ENCODE measurements around the gene RELN.

RELN gene

DNA sequence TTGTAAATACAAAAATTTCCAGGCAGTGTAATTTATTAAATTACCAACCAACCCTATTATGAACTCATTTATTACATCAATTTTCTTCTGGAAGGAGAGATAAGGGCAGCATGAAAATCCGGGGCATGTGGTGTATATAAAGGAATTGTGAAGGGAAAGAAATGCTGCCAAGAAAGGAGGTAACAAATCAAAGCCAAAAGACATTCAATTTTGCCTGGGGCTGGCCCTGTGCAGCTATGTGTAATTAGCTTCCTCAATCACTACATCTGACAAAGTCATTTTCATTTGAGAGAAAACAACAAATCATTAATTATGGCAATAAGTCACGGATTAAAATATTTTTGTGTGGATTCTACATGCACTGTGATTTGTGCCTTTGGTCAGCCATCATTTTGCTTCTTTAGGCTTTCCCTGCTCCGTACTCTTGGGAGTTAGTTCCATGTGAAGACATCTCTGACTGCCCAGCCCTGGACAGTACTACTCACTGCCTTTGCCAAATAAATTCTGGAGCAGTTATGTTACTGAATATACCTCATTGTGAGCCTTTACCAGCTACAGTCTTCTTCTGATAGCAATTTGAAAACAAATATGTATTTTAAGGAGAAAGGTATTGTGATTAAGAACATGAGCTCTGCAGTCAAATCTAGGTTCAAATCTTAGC, 191.7 kb downstream of the RELN start:
- TF ChIP-seq CTCF (IDR thresholded peaks at IDR 0.05; ENCODE audit: low read depth, low read length), result no peak
- H3K4me3 ChIP-seq (ENCODE audit: low read depth, low read length), result no peak overlapping the region
- in situ Hi-C loops (cut with HindIII; ENCODE audit: low sequenced_read_pairs), result no loop called here
- DNase-seq (ENCODE audit: low read depth, low spot score), result no peak

DNA sequence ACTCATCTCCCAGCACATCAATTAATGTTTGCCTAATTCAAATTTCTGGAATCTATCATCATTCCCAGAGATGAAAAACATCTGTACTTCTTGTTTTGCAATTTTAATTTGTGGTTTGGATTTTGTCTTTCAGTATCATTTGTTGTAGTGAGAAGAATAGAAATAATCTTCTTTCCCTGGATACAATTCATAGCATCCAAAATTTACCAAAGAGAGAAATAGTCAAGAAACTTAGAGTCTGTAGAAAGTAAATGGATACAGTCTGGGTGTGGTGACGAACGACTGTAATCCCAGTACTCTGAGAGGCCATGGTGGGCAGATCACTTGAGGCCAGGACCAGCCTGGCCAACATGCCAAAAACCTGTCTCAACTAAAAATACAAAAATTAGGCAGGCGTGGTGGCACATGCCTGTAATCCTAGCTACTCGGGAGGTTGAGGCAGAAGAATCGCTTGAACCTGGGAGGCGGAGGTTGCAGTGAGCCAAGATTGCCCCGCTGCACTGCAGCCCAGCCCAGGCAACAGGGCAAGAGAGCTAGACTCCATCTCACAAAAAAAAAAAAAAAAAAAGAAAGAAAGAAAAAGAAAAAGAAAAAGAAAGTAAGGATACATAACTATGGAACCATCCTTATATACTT, 193.0 kb downstream of the RELN start:
- no peak overlapping the region for H3K4me3 ChIP-seq (ENCODE audit: low read depth, low read length)
- in situ Hi-C loops (cut with HindIII; ENCODE audit: low sequenced_read_pairs), result no loop called here
- no peak for DNase-seq (ENCODE audit: low read depth, low spot score)
- TF ChIP-seq CTCF (IDR thresholded peaks at IDR 0.05; ENCODE audit: low read depth, low read length), result no peak

DNA sequence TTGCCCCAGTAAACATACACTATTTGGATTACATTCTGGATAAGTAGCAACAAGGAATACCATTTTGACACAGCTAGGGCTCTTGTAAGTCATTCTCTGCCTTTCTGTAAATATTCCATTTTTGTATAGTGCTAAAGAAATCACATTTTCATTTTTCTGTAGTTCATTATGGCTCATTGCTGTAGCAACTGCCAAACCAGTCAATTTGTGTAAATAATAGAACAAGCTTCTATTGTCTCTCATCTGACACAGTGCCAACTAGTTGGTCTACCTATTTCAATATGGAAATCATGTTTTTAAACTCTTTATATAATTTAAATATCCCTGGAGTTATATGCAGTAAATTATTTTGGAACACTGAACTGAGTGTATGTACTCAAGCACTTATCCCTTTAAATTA, 193.7 kb downstream of the RELN start:
- TF ChIP-seq CTCF (IDR thresholded peaks at IDR 0.05; ENCODE audit: low read depth, low read length), result no peak
- in situ Hi-C loops (cut with HindIII; ENCODE audit: low sequenced_read_pairs), result no loop called here
- no peak overlapping the region for H3K4me3 ChIP-seq (ENCODE audit: low read depth, low read length)
- DNase-seq (ENCODE audit: low read depth, low spot score), result no peak

DNA sequence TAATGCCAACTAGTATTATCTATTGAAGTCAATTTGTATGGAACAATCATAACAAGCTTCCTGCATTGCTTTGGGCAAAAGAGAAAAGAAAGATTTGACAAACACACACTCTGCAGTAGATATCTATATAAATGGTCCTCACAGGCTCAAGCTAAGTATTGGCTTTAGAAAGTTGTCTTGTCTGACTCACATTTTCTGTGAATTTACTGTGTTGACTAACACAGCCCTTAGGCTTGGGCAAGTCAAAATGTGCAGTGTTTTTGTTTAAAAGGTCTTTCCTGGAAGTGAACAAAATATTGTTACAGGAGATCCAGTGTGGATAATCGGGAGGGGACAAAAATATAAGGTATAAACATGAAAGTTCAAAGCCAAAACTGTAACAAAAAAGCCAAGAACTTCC, 194.4 kb downstream of the RELN start:
- no peak for TF ChIP-seq CTCF (IDR thresholded peaks at IDR 0.05; ENCODE audit: low read depth, low read length)
- no peak for DNase-seq (ENCODE audit: low read depth, low spot score)
- in situ Hi-C loops (cut with HindIII; ENCODE audit: low sequenced_read_pairs), result no loop called here

GRCh38 chr7:103794424-103794823, 195.0 kb downstream of the RELN start:
- in situ Hi-C loops (cut with HindIII; ENCODE audit: low sequenced_read_pairs), result no loop called here
- TF ChIP-seq CTCF (IDR thresholded peaks at IDR 0.05; ENCODE audit: low read depth, low read length), result no peak
- H3K4me3 ChIP-seq (ENCODE audit: low read depth, low read length), result no peak overlapping the region
- DNase-seq (ENCODE audit: low read depth, low spot score), result no peak

More for the DNA sequence above, 194.4 kb downstream of the RELN start:
- H3K4me3 ChIP-seq (ENCODE audit: low read depth, low read length), result no peak overlapping the region

DNA sequence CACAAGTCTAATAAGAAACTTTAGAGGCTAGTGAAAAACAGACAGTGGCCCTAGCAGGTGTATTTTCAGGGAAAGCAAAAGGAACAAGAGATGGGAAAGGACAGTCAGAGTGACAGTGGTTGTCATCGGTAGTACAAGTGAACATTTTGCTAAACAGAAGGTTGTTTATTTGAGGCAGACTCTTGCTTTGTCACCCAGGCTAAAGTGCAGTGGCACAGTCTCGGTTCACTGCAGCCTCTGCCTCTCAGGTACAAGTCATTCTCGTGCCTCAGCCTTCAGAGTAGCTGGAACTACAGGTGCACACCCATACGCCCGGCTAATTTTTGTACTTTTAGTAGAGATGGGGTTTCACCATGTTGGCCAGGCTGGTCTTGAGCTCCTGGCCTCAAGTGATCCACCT, 195.8 kb downstream of the RELN start:
- DNase-seq (ENCODE audit: low read depth, low spot score), result no peak
- in situ Hi-C loops (cut with HindIII; ENCODE audit: low sequenced_read_pairs), result no loop called here
- no peak overlapping the region for H3K4me3 ChIP-seq (ENCODE audit: low read depth, low read length)
- TF ChIP-seq CTCF (IDR thresholded peaks at IDR 0.05; ENCODE audit: low read depth, low read length), result no peak

All from astrocyte of the spinal cord (primary cell).